GM08714 (cell line): ENCODE results near the gene PCDHB14.
"Not testable (repeated sequence)": the region's sequence is repeated elsewhere in the genome, so short reads cannot be mapped to it uniquely, and the experiment has no call there.

Experiments
- H3K4me3 ChIP-seq: fragments of 200-500 bp; sonication (Bioruptor generic); 2 replicates; pipeline ENCODE4 v1.5.1; 2014; ENCODE audit warnings: mild to moderate bottlenecking, low read length, inconsistent platforms
- ZNF274 ChIP-seq: IDR thresholded peaks from 2 replicates; pipeline ENCODE4 v1.6.1; 2012; ENCODE audit warnings: mild to moderate bottlenecking, low read depth, low read length

PCDHB14 gene

DNA sequence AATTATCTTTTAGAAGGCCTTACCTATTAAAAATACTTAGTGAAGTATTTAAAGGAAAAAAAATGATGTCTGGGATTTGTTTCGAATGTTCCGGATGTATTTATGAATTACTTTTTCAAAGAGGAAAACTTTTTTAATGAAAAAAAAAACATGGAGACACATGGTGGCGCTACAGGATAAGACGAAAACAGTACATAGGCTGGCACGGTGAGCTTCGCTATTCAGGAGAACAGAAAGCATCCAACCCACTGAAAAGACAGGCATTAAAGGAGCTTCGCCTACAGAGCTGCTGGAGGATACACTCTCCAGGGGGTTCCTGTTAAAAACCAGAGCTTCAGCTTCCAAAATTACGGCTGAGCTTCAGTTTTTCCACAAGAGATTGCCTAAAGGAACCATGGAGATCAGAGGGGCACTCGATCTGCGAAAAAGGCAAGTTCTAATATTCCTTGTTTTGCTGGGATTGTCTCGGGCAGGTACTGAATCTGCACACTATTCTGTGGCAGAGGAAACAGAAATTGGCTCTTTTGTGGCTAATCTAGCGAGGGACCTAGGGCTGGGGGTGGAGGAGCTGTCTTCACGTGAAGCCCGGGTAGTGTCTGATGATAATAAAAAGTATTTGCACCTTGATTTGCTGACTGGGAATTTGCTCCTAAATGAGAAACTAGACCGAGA is at the start of gene PCDHB14:
TSS of gene PCDHB14 (plus strand) at position 232 of the 672 bp plus-strand sequence. CDS start at position 395, 163 bp downstream.
- H3K4me3 ChIP-seq, result no peak within 1 kb of the TSS
- TF ChIP-seq ZNF274, result no peak

- not testable (repeated sequence) for H3K4me3 ChIP-seq
These were observed 48.6 kb upstream of the PCDHB14 start for GRCh38 chr5:141174291-141175104.

GRCh38 chr5:141175933-141176332 is 47.2 kb upstream of the PCDHB14 start:
- no peak for TF ChIP-seq ZNF274
- H3K4me3 ChIP-seq, result no peak overlapping the region

GRCh38 chr5:141177577-141178191 is 45.5 kb upstream of the PCDHB14 start, which contains the start of gene PCDHB8:
Gene PCDHB8, plus strand, starts transcription at chr5:141177790. Its CDS starts 245 bp downstream, at chr5:141178035.
- not testable (repeated sequence) for H3K4me3 ChIP-seq

- not testable (repeated sequence) for H3K4me3 ChIP-seq
These were observed 43.8 kb upstream of the PCDHB14 start for GRCh38 chr5:141179371-141179770.

GRCh38 chr5:141179876-141180275 is 43.3 kb upstream of the PCDHB14 start:
- not testable (repeated sequence) for H3K4me3 ChIP-seq

DNA sequence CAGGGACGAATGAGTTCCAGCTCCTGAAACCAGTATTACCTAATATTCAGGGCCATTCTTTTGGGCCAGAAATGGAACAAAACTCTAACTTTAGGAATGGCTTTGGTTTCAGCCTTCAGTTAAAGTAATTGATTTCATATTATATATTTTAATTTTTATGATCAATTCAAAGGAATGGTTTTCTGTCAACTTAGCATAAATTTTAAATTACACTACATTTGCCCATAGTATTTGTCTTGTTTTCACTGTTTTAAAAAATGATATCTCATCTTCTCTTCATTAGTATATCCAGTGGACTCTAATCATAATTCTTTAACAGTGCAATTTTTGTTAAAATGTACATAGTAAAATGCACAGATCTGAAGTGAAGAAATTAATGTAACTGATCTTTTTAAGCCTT is 42.8 kb upstream of the PCDHB14 start:
- TF ChIP-seq ZNF274, result no peak
- H3K4me3 ChIP-seq, result no peak overlapping the region

DNA sequence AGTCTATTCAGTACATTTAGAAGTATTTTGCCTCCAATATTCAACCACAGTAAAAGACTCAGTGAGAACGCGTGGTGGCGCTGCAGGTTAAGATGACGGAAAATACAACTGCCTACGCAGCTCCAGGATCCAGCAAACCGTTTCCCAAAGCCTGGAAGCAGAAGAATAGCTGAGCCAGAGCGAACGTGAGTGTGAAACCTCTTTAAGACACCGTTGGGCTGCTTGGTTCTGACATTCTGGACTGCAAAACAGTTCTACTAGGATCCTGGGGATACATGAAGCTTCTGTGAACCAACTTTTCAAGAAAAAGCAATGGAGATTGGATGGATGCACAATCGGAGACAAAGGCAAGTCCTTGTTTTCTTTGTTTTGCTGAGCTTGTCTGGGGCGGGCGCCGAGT is 40.9 kb upstream of the PCDHB14 start, which contains the start of gene PCDHB16:
TSS of gene PCDHB16 (plus strand) at position 140 of the 400 bp plus-strand sequence. CDS start at position 313, 173 bp downstream.
- TF ChIP-seq ZNF274, result no peak
- no peak within 1 kb of the TSS for H3K4me3 ChIP-seq

DNA sequence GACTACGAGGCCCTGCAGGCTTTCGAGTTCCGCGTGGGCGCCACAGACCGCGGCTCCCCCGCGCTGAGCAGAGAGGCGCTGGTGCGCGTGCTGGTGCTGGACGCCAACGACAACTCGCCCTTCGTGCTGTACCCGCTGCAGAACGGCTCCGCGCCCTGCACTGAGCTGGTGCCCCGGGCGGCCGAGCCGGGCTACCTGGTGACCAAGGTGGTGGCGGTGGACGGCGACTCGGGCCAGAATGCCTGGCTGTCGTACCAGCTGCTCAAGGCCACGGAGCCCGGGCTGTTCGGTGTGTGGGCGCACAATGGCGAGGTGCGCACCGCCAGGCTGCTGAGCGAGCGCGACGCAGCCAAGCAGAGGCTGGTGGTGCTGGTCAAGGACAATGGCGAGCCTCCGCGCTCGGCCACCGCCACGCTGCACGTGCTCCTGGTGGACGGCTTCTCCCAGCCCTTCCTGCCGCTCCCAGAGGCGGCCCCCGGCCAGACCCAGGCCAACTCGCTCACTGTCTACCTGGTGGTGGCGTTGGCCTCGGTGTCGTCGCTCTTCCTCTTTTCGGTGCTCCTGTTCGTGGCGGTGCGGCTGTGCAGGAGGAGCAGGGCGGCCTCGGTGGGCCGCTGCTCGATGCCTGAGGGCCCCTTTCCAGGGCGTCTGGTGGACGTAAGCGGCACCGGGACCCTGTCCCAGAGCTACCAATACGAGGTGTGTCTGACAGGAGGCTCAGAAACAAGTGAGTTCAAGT is 38.9 kb upstream of the PCDHB14 start:
- not testable (repeated sequence) for H3K4me3 ChIP-seq

- TF ChIP-seq ZNF274, result no peak
- H3K4me3 ChIP-seq, result no peak within 1 kb of the TSS
These were observed 36.1 kb upstream of the PCDHB14 start, which contains the start of gene PCDHB9 for GRCh38 chr5:141186897-141187512. Gene PCDHB9, plus strand, starts transcription at chr5:141187161. Its CDS starts 158 bp downstream, at chr5:141187319.

GRCh38 chr5:141188682-141189081 is 34.5 kb upstream of the PCDHB14 start:
- H3K4me3 ChIP-seq, result not testable (repeated sequence)

GRCh38 chr5:141189131-141189530 is 34.0 kb upstream of the PCDHB14 start:
- not testable (repeated sequence) for H3K4me3 ChIP-seq

- H3K4me3 ChIP-seq, result no peak within 1 kb of the TSS
- no peak for TF ChIP-seq ZNF274
These were observed 30.9 kb upstream of the PCDHB14 start, which contains the start of gene PCDHB10 for GRCh38 chr5:141192110-141192725. Gene PCDHB10, plus strand, starts transcription at chr5:141192353. Its CDS starts 200 bp downstream, at chr5:141192553.

DNA sequence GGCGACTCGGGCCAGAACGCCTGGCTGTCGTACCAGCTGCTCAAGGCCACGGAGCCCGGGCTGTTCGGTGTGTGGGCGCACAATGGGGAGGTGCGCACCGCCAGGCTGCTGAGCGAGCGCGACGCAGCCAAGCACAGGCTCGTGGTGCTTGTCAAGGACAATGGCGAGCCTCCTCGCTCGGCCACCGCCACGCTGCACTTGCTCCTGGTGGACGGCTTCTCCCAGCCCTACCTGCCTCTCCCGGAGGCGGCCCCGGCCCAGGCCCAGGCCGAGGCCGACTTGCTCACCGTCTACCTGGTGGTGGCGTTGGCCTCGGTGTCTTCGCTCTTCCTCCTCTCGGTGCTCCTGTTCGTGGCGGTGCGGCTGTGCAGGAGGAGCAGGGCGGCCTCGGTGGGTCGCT is 28.8 kb upstream of the PCDHB14 start:
- not testable (repeated sequence) for H3K4me3 ChIP-seq
